Effector CD8-positive, alpha-beta T cell (primary cell): Measurements from ENCODE around the gene ESR2.
"Not testable (repeated sequence)": the region's sequence is repeated elsewhere in the genome, so short reads cannot be mapped to it uniquely, and the experiment has no call there.

Experiments
- DNase-seq: peaks from one replicate; lab custom pipeline; 2025; lab: John Stamatoyannopoulos, UW
- total RNA-seq, 4 experiments: gene quantifications; one replicate each; lab custom pipeline; 2026; lab: John Stamatoyannopoulos, UW

The ESR2 gene
- 0.18 to 1.3 (median 0.97) reads per million in 4 experiments for total RNA-seq

DNA sequence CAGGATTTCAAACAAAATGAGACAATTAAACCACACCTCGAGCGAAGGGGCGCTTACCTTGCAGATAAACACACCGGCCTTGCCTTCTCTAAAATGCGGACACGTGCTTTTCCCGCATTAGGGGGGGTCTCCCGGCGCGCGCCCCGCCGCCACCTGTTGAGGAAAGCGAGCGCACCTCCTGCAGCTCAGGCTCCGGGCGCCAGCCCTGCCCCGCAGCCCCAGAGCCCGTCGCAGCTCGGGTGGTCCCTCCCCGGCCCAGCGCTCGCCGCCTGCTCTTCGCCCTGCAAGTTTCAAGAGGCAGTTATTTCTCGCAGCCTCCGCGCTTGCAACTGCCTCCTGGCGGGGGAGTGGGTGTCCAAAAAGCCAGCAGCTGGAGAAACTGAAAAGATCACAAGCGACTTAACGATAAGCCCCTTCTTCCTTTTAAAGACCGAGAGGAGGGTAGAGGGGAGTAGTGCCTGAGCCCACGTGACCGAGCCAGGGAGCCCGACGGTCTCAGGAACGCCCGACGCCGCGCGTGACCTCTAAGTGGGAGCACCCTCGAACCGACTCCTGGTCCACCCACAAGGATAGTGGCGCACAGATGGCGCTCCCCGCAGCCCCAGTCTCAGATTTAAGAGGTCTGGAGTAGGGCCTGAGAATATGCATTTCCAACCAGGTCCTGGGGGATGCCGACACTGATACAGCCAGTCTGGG lies at the start of gene ESR2:
TSS of gene ESR2 (minus strand) at position 396 of the 696 bp plus-strand sequence. CDS start 11,386 bp downstream, outside the sequence.
- peak; percentile 26 for DNase-seq

DNA sequence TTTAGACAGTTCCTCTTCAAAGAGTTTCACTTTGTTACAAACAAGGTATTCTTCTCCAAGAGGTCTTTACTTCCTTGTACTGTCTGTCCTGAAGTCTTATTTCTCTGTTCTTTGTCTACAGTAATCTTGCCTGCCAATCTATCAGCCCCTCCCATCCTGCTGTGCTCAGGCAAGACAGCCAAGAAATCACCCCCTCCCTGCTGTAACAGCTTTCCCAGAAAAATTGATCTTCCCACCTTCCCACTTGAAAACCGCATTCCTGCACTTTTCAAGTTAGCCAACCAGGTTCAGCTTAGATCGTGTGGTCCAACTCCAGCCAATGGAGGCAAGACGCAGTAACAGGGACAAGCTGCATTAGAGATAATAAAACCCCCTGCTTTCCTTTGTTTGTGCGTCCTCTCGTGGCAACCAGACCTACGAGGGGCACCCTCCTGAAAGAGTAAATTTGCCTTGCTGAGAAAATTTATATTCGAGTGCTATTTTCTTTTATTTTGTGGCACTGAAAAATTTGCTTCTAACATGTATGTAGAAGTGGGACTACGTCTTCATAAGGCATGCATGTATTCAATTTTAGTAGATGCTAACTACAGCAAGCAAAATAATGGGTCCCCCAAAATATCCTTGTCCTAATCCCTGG lies 46.5 kb upstream of the ESR2 start:
- no peak for DNase-seq

GRCh38 chr14:64338616-64339316 lies 44.6 kb upstream of the ESR2 start:
- DNase-seq: peak; percentile 85

DNA sequence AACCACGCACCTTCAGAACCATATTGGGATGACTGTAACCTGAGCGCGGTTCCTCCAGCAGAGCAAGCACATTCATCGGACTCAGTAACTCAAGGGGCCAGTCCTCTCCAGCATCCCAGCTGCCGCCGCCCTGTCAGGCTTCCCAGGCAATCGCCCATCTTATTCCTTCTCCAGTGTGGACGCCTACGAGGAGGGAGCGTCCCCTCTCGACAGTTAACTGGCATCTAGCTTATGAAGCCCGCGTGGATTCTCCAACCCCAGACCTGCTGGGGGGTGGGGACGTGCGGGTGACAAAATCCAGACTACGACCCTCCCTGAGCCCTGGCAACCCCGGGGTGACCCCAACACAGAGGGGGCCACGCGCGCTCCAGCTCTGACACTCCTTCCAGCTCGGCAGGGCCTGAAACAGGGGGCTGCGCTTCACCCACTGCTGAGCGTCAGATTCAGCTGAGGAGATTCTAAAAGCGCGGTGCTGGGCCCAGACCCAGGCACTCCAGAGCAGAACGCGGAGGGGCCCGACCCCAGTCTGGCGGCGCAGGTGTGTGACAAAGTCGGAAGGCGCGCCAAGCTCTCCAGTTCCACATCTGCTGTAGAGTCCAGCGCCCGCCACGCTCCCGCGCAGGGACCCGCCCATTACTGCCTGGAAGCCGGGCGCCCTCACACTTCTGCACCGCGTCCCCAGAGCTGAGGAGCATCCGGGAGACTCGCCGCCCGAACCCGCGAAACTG lies 43.9 kb upstream of the ESR2 start:
- DNase-seq: no peak

GRCh38 chr14:64329149-64329548 lies 35.0 kb upstream of the ESR2 start:
- DNase-seq: no peak

DNA sequence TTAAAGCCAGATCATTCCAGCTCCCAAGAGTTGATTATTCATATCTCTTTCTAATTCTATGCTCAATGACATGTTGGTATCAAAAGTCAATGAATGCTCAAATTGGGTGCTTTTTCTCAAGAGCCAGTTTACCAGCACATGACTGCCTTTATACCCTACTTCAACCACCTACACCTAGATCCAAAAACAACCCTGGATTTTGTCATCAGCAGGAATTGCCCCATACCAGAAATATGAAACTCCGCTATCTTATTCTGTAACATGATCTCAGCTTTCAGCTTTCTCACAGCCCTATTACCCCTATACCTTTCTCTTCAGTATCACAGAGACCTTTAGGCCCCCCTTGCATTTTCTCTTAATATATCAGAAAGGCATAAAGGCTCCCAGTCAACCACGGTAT lies 32.3 kb upstream of the ESR2 start:
- DNase-seq: no peak

- no peak for DNase-seq
These were observed 30.7 kb upstream of the ESR2 start for GRCh38 chr14:64324895-64325294.

DNA sequence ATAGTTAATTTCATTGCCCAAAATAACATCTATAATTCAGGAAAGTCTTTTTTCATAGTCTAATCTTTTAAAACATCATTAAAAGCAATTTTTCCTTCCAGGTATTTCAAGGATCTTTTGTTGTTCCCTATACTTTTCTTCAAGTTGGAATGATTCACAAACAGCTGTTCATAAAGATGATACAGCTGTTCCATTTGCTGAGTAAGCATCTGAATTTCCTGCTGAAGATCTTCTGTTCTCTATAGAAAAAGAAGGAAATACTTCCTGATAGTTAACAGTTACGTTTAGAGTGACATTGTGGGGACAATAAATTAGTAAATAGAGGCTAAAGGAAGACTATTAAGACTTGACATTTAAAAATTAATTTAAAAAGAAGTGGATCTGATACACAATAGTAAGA lies 30.3 kb upstream of the ESR2 start:
- no peak for DNase-seq

- not testable (repeated sequence) for DNase-seq
These were observed 26.2 kb upstream of the ESR2 start for GRCh38 chr14:64320362-64320761.

DNA sequence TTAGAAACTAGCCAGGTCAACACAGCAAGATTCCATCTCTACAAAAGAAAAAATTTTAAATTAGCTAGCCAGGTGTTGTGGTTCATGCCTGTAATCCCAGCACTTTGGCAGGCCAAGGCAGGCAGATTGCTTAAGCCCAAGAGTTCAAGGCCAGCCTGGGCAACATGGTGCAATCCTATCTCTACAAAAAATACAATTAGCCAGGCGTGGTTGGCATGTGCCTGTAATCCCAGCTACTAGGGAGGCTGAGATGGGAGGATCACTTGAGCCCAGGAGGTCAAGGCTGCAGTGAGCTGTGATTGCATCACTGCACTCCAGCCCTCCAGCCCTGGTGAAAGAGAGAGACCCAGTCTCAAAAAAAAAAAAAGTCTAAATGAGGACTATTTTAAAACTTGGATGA lies 24.5 kb upstream of the ESR2 start:
- DNase-seq: not testable (repeated sequence)

DNA sequence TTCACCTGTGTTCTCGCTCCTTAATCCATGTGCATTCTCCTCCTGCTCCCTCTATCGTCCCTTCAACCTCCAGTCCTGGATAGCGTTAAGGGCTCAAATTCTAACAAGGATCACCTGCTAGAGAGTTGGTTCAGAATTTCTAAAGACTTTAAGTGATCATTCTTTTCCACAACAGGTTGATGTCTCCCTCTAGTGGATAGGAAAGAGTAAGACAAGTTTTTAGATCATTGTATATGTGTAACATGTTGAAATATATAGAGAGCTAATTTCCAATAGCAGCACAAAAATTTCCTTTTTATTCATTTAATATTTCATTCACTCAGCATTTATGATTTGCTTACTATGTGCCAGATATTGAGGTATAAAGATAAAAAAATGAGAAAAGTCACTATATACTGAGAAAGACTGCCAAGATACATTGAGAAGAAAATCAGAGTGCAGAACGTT lies 9.3 kb upstream of the ESR2 start:
- DNase-seq: no peak

DNA sequence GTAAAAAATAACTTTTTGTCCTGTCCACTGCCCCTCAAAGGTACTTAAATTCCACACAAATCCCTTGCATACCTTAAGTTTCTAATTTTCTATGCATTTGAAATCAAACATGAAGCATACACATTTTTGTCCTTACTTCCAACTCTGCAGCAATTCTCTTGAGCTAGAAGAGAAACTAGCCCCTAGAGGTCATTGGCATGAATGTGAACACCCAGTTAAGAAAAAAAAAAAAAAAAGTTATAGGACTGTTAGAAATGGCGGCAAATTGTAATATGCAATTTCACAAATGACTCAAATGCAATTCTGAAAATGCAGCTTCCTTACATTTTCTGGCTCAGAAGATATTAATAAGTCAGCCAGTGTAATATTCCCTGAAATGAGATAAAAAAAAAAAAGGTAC lies 4.6 kb upstream of the ESR2 start:
- DNase-seq: no peak

DNA sequence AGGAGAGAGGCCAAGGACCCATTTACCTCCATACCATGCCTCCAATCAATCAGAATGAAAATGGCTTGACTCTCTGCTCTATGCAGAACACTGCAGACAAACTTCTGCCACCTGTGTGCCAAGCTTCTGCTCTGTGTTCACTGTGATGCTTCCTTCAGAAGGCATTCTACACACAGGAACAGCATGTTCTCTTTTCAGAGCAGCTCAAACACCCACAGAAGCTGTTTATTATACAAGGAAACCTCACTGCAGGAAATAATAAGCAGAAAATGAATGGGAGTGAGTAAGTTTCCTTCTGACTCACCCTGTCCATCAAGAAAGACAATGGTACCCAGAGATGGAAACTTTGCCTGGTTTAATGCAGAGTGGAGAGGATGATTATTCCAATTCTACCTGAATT lies 2.4 kb upstream of the ESR2 start:
- DNase-seq: no peak

DNA sequence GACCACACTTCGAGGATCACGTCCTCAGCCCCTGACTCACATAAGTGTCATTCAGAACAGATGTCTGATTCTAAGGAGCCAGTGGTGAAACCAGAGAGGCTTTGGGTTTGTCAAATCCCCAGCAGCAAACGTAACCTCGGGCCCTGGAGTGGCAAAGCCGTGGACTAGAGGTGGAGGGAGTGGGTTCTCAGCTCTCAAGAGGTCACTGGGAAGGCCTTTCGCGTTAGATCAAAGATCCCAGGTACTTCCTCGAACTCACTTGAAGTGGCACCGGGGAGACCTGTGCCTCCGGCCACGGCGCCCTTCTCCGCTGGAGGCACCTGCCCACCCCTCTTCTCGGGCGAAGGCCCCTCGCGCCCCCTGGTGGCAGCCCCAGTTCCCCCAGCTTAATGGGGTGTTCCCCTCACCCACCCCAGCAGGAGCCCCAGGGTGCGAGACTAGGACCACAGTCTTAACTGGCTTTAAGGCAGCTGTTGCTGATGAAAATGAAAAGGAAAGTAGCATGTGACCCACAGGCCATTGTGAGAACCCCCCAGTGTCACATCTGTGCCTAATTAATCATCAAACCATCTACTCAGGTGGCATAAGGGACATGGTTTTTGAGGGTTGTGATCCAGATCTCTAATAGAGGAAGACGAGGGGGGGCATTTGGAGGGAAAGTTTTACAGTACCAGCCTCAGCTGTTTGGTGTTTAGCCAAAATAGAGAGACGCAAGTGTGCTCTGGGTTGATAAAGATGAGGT lies 672 bp upstream of the ESR2 start:
- DNase-seq: peak; percentile 77

DNA sequence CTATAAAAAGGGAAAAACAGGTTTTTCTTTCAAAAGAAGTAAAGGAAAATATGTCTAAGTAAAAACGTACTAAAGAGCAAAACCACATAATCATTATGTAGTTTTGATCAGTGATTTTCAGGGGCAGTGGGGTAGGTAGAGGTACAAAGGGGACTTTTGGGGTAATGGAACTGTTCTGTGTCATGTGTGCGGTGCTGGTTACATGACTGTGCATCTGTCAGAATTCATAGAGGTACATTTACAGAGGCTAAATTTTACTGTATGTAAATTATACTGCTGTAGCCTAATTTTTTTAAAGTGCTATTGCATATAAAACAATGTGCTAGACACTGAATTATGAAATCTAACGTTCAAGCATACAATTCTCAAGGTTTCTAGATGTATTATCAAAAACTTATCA lies 2.0 kb downstream of the ESR2 start:
- no peak for DNase-seq

GRCh38 chr14:64289571-64289970 lies 4.6 kb downstream of the ESR2 start:
- DNase-seq: no peak

DNA sequence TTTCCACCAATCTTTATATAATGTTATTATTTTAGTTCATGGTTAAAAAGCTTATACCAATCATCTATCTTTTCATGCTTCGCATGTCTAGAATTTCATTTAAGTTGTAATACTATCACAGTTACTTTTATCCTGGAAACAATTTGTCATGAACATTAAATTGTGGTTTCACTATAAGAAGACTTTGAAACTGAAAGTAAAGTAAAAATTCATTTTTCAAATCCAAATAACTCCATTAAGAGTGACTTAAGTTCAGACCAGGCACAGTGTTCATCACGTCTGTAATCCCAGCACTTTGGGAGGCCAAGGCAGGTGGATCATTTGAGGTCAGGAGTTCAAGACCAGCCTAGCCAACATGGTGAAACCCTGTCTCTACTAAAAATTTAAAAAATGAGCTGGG lies 12.4 kb downstream of the ESR2 start:
- DNase-seq: no peak

- no peak for DNase-seq
These were observed 14.2 kb downstream of the ESR2 start for GRCh38 chr14:64279704-64280668.

DNA sequence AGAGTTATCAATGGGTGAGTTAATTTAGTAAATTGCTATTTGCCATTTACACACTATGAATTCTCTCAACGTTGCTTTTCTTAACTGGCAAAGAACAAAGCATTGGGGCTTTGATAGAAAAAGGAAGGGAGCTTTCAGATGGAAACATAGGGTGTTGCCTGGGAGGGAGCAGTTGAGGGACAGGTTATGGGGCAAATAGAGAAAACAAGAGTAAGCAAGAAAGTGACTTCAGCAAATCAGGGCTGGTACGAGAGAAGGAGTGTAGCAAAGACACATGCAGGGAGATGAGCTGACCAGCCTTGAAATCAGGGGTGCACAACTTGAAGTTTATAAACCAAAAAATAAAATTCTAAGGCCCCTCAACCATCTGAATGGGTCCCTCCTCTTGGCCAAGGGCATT lies 15.7 kb downstream of the ESR2 start:
- DNase-seq: no peak

DNA sequence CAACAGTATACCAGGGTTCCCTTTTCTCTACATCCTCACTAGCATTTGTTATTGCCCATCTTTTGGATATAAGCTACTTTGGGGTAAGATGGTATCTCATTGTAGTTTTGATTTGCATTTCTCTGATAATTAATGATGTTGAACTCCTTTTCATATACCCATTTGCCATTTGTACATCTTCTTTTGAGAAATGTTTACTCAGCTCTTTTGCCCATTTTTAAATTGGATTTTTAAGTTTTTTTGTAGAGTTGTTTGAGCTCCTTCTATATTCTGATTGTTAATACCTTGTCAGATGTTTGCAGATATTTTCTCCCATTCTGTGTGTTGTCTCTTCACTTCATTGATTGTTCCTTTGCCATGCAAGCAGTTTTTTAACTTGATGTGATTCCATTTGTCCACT lies 22.2 kb downstream of the ESR2 start:
- no peak for DNase-seq
